DND-41 (cell line): ENCODE data around the gene MACROD2.
A peak's percentile ranks its signal among the peaks of the same experiment; 100 is the strongest.

ENCODE experiments used
- ATAC-seq: fragments of 200-7000 bp; cut with Tn5 transposase; 3 replicates; pipeline ENCODE4 v1.9.1; 2021; ENCODE audit warnings: low read depth; ENCODE audit not compliant: insufficient read depth
- DNase-seq: peaks from one replicate; pipeline ENCODE4 v3.0.0-alpha.2; 2020
- H2AFZ ChIP-seq: 2 replicates; pipeline ENCODE4 v1.6.0; 2012; ENCODE audit warnings: low read depth, low read length
- H3K27ac ChIP-seq: 2 replicates; pipeline ENCODE4 v1.5.1; 2012; ENCODE audit warnings: low read length, inconsistent platforms
- H3K27me3 ChIP-seq: fragments of 200-600 bp; sonication (generic); 2 replicates; pipeline ENCODE4 v1.6.0; 2012; ENCODE audit warnings: low read length, mild to moderate bottlenecking, inconsistent platforms; ENCODE audit not compliant: insufficient read depth, poor library complexity
- H3K36me3 ChIP-seq: 2 replicates; pipeline ENCODE4 v1.5.1; 2012; ENCODE audit warnings: low read length, inconsistent platforms; ENCODE audit not compliant: insufficient read depth
- H3K4me1 ChIP-seq: 2 replicates; pipeline ENCODE4 v1.5.1; 2012; ENCODE audit warnings: mild to moderate bottlenecking, low read length; ENCODE audit not compliant: insufficient read depth
- H3K4me2 ChIP-seq: 2 replicates; pipeline ENCODE4 v1.6.0; 2012; ENCODE audit warnings: mild to moderate bottlenecking, moderate library complexity, low read length, inconsistent platforms; ENCODE audit not compliant: insufficient read depth
- H3K4me3 ChIP-seq, 2 experiments: fragments of 200-600 bp in 1 of 2; shearing (Covaris generic) in 1 of 2; 2 replicates each; pipeline ENCODE4 v1.5.1; 2012 to 2016; ENCODE audit warnings: inconsistent platforms in 2 of 2, low read length in 2 of 2, mild to moderate bottlenecking in 2 of 2, low read depth in 1 of 2, moderate library complexity in 1 of 2
- H3K79me2 ChIP-seq: 2 replicates; pipeline ENCODE4 v1.6.0; 2012; ENCODE audit warnings: low read length, inconsistent platforms; ENCODE audit not compliant: insufficient read depth
- H3K9ac ChIP-seq: 2 replicates; pipeline ENCODE4 v1.6.0; 2012; ENCODE audit warnings: low read depth, mild to moderate bottlenecking, inconsistent platforms, low read length, moderate library complexity
- H3K9me3 ChIP-seq: 2 replicates; pipeline ENCODE4 v1.5.1; 2012; ENCODE audit warnings: low read length, moderate library complexity, mild to moderate bottlenecking, inconsistent platforms; ENCODE audit not compliant: insufficient read depth, severe bottlenecking
- H4K20me1 ChIP-seq: 2 replicates; pipeline ENCODE4 v1.6.0; 2012; ENCODE audit warnings: low read length; ENCODE audit not compliant: insufficient read depth
- EZH2 ChIP-seq: IDR thresholded peaks from 3 replicates; pipeline ENCODE4 v1.6.1; 2012; ENCODE audit warnings: borderline replicate concordance, low read depth, mild to moderate bottlenecking, moderate library complexity, low read length, inconsistent platforms; ENCODE audit not compliant: severe bottlenecking
- TF ChIP-seq, protein P1 (sequence below): IDR thresholded peaks from 2 replicates; pipeline ENCODE4 v1.5.1; 2012; ENCODE audit warnings: borderline replicate concordance, low read length, moderate library complexity, mild to moderate bottlenecking; ENCODE audit not compliant: poor library complexity, severe bottlenecking; ENCODE audit errors: extremely low read depth

Gene MACROD2

DNA sequence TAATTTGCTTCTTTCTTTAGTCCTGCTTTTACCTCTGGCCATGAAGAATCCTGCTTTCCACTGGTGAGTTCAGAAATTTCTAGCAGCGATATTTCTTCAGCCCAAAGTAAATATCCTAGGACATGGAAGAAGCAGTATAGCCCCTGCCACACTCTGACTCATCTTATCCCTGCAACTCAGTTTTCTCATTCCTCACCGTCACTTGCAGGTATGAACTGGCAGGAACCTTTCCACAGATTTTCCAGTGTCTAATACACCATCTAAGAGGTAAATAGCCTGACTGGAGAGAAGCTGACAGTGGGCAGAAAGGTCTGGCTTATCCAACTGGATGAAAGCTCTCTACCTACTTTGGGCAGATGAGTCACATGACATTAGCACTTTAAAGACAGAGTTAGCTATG, 1158.8 kb downstream of the MACROD2 start:
- ATAC-seq, result no peak
- H3K4me3 ChIP-seq, result no peak overlapping the region
- H3K79me2 ChIP-seq, result no peaks in the 10 kb centered on the region
- H3K4me1 ChIP-seq, result peaks cover 27% of the 10 kb centered on the region
- no peak for DNase-seq
- no peak overlapping the region for H3K27ac ChIP-seq
- no peak overlapping the region for H2AFZ ChIP-seq
- no peaks in the 10 kb centered on the region for H3K36me3 ChIP-seq
- H4K20me1 ChIP-seq, result no peaks in the 10 kb centered on the region
- no peak overlapping the region for H3K4me2 ChIP-seq
- TF ChIP-seq EZH2, result no peak
- TF ChIP-seq, protein P1, sequence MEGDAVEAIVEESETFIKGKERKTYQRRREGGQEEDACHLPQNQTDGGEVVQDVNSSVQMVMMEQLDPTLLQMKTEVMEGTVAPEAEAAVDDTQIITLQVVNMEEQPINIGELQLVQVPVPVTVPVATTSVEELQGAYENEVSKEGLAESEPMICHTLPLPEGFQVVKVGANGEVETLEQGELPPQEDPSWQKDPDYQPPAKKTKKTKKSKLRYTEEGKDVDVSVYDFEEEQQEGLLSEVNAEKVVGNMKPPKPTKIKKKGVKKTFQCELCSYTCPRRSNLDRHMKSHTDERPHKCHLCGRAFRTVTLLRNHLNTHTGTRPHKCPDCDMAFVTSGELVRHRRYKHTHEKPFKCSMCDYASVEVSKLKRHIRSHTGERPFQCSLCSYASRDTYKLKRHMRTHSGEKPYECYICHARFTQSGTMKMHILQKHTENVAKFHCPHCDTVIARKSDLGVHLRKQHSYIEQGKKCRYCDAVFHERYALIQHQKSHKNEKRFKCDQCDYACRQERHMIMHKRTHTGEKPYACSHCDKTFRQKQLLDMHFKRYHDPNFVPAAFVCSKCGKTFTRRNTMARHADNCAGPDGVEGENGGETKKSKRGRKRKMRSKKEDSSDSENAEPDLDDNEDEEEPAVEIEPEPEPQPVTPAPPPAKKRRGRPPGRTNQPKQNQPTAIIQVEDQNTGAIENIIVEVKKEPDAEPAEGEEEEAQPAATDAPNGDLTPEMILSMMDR, result no peak
- no peaks in the 10 kb centered on the region for H3K9me3 ChIP-seq
- no peaks in the 10 kb centered on the region for H3K27me3 ChIP-seq
- H3K9ac ChIP-seq, result no peak overlapping the region

DNA sequence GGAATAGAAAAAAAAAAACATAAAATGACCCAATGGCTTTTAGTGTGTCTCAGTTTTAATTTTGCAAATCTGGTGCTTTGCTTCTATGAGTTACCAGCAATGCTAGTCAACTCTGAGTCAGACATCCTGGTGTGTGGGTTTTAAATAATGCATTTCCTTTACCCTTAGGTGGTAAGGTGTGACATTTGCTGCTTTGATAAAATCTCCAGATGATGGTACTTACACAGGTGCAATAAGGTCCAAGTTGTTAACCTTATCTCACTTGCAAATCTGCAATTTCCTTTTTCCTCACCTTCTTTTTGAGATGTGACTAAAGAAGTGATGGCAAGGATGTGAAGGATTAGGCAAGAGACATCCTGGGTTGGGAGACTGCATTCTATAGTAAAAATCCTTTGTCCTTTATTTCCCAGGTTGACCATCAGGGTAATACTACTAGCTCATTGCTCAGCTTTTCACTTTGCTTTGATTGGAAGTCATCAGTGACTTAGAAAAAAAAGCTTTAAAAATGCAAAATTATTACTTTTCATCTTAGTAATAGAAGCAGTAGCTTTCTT, 1160.6 kb downstream of the MACROD2 start:
- no peak for DNase-seq

DNA sequence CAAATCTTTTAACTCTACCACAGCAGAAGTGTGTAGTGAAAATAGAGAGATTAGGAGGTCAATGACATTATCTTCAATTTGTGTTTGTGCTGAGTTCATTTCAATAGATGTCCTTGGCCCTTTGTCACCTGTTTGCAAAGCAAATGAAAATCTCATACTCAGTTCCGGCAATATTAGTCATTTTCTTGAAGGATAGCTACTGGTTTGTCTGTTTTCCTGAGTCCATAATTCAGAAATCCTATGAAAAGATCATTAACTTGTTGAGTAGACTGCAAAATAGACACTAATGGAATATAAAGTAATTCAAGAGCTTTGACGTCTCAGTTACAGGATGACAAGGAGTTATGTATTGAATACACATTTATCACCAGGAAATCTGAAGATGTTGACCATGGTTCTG, 1163.2 kb downstream of the MACROD2 start:
- Histone ChIP-seq H3K9me3 (no peaks in the 10 kb centered on the region), H3K4me3 (no peak overlapping the region), H2AFZ (no peak overlapping the region), H3K79me2 (no peaks in the 10 kb centered on the region), H3K27me3 (no peaks in the 10 kb centered on the region), H3K27ac (no peak overlapping the region), H4K20me1 (no peaks in the 10 kb centered on the region), H3K4me2 (no peak overlapping the region), H3K9ac (no peak overlapping the region), H3K36me3 (no peaks in the 10 kb centered on the region), H3K4me1 (peaks cover 48% of the 10 kb centered on the region)
- ATAC-seq, result no peak
- no peak for TF ChIP-seq EZH2
- TF ChIP-seq, protein P1, result no peak
- DNase-seq, result no peak

More for the DNA sequence above, 1160.6 kb downstream of the MACROD2 start:
- H3K36me3 ChIP-seq, result no peaks in the 10 kb centered on the region
- ATAC-seq, result peak; percentile 88
- no peak overlapping the region for H3K4me3 ChIP-seq
- no peaks in the 10 kb centered on the region for H3K79me2 ChIP-seq
- no peak overlapping the region for H3K9ac ChIP-seq
- no peaks in the 10 kb centered on the region for H3K27me3 ChIP-seq
- peaks cover 27% of the 10 kb centered on the region for H3K4me1 ChIP-seq
- no peak overlapping the region for H3K27ac ChIP-seq
- H2AFZ ChIP-seq, result no peak overlapping the region
- H4K20me1 ChIP-seq, result no peaks in the 10 kb centered on the region
- TF ChIP-seq, protein P1, result no peak
- TF ChIP-seq EZH2, result no peak
- H3K4me2 ChIP-seq, result no peak overlapping the region
- no peaks in the 10 kb centered on the region for H3K9me3 ChIP-seq
